ENCODE data around the gene SORCS2.
"Not testable (repeated sequence)": the region's sequence is repeated elsewhere in the genome, so short reads cannot be mapped to it uniquely, and the experiment has no call there.

The SORCS2 gene

DNA sequence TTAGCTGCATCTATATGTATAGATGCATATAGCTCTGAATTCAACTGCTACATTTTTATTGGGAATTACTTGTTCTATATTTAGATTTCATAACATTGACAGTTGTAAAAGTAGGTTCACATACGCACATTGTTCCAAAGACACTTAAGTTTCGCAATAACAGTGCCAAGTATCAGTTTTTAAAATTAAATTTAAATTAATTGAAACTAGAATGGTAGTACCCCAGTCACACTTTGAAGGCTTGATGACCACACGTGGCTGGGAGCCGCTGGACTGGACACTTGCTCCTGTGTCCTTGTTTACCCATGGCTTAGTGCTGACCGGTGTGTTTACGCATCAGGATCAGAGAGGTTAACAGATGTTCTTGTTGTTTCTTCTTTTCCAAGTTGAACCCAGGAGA is 383.1 kb downstream of the SORCS2 start:
- Histone ChIP-seq H3K4me2 (ENCODE audit: low read length) (no peak overlapping the region), H3K4me1 (ENCODE audit: low read length) (no peaks in the 10 kb centered on the region), H4K20me1 (ENCODE audit: insufficient read depth, low read length) (no peaks in the 10 kb centered on the region), H2AFZ (ENCODE audit: low read depth, low read length) (no peak overlapping the region), H3K36me3 (replicated peaks; ENCODE audit: low read depth, low read length) (no peaks in the 10 kb centered on the region), H3K9ac (ENCODE audit: low read length) (no peak overlapping the region), H3K27ac (ENCODE audit: low read length) (no peak overlapping the region), H3K79me2 (ENCODE audit: low read length) (no peaks in the 10 kb centered on the region), H3K9me3 (ENCODE audit: insufficient read depth, low read length) (0 out of 2 replicates have a peak, but pooled peaks cover 5% of the 10 kb centered on the region), H3K27me3 (ENCODE audit: low read depth, low read length) (no peaks in the 10 kb centered on the region), H3K4me3 (ENCODE audit: low read length) (no peak overlapping the region)
- TF ChIP-seq EZH2phosphoT487 (IDR thresholded peaks at IDR 0.05; ENCODE audit: low read depth) = no peak
- TF ChIP-seq, protein P1, sequence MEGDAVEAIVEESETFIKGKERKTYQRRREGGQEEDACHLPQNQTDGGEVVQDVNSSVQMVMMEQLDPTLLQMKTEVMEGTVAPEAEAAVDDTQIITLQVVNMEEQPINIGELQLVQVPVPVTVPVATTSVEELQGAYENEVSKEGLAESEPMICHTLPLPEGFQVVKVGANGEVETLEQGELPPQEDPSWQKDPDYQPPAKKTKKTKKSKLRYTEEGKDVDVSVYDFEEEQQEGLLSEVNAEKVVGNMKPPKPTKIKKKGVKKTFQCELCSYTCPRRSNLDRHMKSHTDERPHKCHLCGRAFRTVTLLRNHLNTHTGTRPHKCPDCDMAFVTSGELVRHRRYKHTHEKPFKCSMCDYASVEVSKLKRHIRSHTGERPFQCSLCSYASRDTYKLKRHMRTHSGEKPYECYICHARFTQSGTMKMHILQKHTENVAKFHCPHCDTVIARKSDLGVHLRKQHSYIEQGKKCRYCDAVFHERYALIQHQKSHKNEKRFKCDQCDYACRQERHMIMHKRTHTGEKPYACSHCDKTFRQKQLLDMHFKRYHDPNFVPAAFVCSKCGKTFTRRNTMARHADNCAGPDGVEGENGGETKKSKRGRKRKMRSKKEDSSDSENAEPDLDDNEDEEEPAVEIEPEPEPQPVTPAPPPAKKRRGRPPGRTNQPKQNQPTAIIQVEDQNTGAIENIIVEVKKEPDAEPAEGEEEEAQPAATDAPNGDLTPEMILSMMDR (IDR thresholded peaks at IDR 0.05; ENCODE audit: low read depth, low read length) = no peak

DNA sequence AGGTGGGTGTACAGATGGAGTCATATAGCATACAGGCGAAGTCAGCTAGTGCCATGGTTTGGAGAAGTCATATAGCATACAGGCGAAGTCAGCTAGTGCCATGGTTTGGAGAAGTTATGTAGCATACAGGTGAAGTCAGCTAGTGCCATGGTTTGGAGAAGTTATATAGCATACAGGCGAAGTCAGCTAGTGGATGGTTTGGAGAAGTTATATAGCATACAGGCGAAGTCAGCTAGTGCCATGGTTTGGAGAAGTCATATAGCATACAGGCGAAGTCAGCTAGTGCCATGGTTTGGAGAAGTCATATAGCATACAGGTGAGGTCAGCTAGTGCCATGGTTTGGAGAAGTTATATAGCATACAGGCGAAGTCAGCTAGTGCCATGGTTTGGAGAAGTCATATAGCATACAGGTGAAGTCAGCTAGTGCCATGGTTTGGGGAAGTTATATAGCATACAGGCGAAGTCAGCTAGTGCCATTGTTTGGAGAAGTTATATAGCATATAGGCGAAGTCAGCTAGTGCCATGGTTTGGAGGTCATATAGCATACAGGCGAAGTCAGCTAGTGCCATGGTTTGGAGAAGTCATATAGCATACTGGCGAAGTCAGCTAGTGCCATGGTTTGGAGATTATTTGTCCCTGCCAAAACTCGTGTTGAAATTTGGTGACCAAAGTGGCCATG is 385.2 kb downstream of the SORCS2 start:
- not testable (repeated sequence) for H3K4me1 ChIP-seq (ENCODE audit: low read length); H4K20me1 ChIP-seq (ENCODE audit: insufficient read depth, low read length); H3K9me3 ChIP-seq (ENCODE audit: insufficient read depth, low read length); H3K4me3 ChIP-seq (ENCODE audit: low read length); H2AFZ ChIP-seq (ENCODE audit: low read depth, low read length); H3K4me2 ChIP-seq (ENCODE audit: low read length); H3K27me3 ChIP-seq (ENCODE audit: low read depth, low read length); H3K36me3 ChIP-seq (replicated peaks; ENCODE audit: low read depth, low read length); H3K27ac ChIP-seq (ENCODE audit: low read length); H3K9ac ChIP-seq (ENCODE audit: low read length); H3K79me2 ChIP-seq (ENCODE audit: low read length)

DNA sequence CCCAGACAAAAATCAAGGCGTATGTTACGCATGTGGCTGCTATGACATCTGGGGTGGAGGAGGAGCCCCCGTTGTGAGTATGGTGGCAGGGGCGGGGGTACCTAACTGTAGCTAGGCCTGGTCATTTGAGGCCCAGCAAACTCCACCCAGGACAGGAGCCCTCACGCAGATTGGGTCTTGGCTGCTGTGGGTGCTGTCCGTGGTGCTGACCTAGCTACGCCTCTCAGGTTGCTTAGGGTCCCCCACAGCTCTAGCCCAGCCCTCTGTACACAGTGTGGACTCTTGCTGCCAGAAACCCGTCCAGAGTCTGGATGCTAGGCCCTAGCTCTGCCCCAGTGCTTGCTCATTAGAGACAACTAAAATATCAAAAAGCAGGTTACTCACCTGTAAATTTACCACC is 389.1 kb downstream of the SORCS2 start:
- no peak overlapping the region for H3K4me3 ChIP-seq (ENCODE audit: low read length)
- no peak for TF ChIP-seq EZH2phosphoT487 (IDR thresholded peaks at IDR 0.05; ENCODE audit: low read depth)
- TF ChIP-seq, protein P1 (IDR thresholded peaks at IDR 0.05; ENCODE audit: low read depth, low read length) = no peak
- 0 out of 2 replicates have a peak, but pooled peaks cover under 1% of the 10 kb centered on the region for H3K9me3 ChIP-seq (ENCODE audit: insufficient read depth, low read length)
- no peaks in the 10 kb centered on the region for H3K79me2 ChIP-seq (ENCODE audit: low read length)
- no peak overlapping the region for H3K27ac ChIP-seq (ENCODE audit: low read length)
- no peaks in the 10 kb centered on the region for H3K27me3 ChIP-seq (ENCODE audit: low read depth, low read length)
- H3K36me3 ChIP-seq (replicated peaks; ENCODE audit: low read depth, low read length) = no peaks in the 10 kb centered on the region
- H3K4me1 ChIP-seq (ENCODE audit: low read length) = no peaks in the 10 kb centered on the region
- no peak overlapping the region for H3K9ac ChIP-seq (ENCODE audit: low read length)
- H2AFZ ChIP-seq (ENCODE audit: low read depth, low read length) = no peak overlapping the region
- H3K4me2 ChIP-seq (ENCODE audit: low read length) = no peak overlapping the region
- no peaks in the 10 kb centered on the region for H4K20me1 ChIP-seq (ENCODE audit: insufficient read depth, low read length)

DNA sequence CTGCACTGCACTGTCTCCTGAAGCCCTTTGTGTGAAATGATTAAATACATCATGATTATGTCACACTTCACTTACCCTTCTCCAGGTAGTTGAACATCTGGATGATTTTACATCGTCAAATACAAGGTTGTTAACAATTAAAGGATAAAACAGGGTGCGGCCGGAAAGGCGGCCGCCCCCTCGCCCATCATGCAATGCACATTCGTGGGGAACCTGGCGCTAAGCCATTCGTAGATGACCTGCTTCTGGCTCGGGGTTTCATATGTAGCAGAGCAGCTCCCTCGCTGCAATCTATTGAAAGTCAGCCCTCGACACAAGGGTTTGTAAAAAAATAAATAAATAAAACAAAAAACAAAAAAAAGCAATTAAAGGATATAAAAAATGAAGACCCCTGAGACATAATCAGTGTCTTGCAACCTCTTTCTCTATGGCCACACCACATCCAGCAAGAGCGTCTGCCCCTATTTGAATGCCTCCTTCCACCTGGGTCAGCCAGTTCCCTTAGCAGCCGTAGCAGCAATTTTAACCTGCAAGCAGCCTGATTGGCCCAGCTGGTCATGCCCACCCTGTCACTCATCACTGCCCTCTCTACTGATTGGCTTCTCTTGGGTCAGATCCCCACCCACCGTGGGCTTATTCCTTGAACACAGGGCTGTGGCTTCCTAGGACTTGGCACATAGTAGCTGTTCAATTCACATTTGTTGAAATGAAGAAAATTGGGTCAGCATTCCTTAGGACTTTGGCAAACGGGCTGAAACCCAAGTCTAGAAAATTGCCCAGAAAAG is 390.2 kb downstream of the SORCS2 start:
- no peak overlapping the region for H3K4me2 ChIP-seq (ENCODE audit: low read length)
- no peaks in the 10 kb centered on the region for H3K36me3 ChIP-seq (replicated peaks; ENCODE audit: low read depth, low read length)
- H3K79me2 ChIP-seq (ENCODE audit: low read length) = no peaks in the 10 kb centered on the region
- no peak overlapping the region for H3K9ac ChIP-seq (ENCODE audit: low read length)
- no peak overlapping the region for H3K27ac ChIP-seq (ENCODE audit: low read length)
- no peaks in the 10 kb centered on the region for H3K4me1 ChIP-seq (ENCODE audit: low read length)
- H3K4me3 ChIP-seq (ENCODE audit: low read length) = no peak overlapping the region
- no peaks in the 10 kb centered on the region for H4K20me1 ChIP-seq (ENCODE audit: insufficient read depth, low read length)
- no peak overlapping the region for H2AFZ ChIP-seq (ENCODE audit: low read depth, low read length)
- TF ChIP-seq, protein P1 (IDR thresholded peaks at IDR 0.05; ENCODE audit: low read depth, low read length) = no peak
- TF ChIP-seq EZH2phosphoT487 (IDR thresholded peaks at IDR 0.05; ENCODE audit: low read depth) = no peak
- H3K27me3 ChIP-seq (ENCODE audit: low read depth, low read length) = no peaks in the 10 kb centered on the region
- H3K9me3 ChIP-seq (ENCODE audit: insufficient read depth, low read length) = no peaks in the 10 kb centered on the region
